ENCODE results near the gene ZDHHC12.

ZDHHC12 gene

DNA sequence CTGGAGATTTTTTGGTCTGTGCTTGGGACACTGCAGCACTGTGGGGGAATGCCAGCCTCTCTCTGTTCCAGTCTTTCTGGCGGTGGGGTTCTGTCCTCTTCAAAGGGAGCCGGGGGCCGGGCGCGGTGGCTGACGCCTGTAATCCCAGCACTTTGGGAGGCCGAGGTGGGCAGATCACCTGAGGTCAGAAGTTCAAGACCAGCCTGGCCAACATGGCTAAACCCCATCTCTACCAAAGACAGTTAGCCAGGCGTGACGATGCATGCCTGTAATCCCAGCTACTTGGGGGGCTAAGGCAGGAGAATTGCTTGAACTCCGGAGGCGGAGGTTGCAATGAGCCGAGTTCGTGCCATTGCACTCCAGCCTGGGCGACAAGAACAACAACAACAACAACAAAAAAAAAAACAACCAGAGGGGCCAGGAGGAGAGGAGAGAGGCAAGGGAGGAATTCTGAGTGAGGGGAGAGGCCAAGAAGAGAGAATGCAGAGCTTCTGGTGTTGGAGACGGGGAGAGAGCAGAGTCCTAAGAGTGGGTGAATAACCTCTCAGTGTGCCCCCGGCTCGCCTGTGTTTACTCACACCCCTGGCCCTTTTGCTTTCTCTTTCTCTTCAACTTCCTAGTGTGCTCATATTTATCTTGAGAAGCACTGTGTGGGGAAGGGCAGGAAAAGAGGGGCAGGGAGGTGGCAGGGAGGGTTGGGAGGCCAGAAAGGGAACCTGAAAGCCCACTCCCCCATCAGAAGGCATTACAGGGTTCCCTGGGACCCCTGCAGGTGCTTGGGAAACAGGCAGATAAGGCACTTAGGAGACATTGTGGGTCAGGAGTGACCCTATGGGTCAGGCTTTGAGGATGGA, 38.1 kb downstream of the ZDHHC12 start:
- DNase-seq = no peak

DNA sequence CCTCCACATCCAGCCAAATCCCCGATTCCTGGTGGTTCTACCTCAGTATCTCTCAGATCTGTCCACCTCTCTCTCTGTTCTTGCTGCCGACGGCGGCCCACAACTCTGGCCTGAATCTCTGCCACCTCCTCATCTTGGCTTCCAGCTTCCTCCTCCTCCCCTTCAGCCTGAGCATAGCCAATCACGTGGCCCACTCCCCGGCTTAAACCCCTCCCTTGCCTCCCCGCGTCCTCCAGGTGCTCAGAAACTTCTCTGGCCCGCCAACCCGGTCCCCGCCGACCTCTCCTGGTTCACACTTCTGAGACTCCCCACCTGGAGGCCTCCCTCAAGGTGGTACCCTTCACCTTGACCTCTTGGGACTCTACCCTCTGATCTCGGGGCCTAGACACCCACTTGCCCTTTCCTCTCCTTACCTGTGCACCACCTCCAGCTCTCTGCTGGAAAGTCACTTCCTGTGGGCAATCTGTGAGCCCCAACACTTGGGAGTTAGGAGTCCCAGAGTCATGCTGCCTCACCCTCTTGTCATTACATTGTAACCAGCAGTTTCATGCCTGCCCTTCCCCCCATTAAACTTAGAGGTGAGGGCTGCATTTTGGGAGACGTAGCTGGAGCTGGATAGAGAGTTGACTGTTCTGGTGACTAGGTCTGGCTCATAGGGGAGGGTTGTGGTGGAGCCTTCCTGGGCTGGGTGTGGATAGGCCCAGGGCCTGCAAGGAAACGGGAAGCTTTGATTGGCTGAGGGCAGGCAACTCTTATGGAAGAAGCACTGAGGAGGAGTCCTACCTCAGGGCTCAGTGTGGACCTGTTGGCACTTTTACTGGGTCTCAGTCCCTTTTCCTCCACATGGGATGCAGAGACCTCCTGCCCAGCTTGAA, 39.4 kb downstream of the ZDHHC12 start:
- DNase-seq = peak; percentile 74

DNA sequence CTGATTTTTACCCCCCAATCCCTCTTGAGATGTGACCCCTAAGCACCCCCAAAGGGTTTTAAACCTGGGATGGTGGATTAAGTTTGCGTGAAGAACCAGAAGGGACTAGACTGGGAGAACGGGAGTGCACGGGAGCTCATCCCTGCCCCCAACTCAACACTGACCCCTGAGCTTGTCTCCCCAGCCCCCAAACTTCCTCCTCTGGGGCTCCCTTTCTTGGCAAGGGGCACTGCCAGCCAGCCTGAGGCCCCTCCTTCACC, 39.9 kb downstream of the ZDHHC12 start:
- no peak for DNase-seq

DNA sequence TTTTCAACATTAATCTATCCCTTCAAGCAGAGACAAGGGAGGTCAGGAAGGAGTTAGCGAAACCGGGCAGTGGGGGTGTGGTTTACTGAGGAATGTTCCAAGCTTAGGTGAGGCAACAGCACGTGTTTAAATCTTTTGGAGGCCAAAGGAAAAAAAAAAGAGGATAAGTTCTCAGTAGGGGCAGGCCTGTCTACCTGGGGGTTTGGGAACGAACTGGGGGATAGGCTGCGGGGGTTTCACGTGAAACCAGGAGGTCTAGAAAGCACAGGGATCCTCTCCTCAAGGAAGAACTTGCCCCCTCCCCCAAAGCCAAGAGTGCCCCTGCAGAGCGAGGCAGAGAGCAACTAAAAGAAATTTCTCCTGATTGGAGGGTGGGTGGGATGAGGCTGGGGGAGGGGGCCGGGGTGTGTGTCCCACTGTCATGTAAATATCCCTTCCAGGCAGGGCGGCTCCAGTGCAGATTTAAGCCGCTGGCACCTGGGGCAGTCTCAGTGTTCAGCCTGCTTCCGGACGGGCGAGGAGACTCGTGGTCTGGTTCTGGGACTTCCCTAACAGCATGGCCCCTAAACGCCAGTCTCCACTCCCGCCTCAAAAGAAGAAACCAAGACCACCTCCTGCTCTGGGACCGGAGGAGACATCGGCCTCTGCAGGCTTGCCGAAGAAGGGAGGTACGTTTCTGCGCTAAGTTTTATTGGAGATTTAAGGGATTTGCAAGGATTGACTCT, 40.4 kb downstream of the ZDHHC12 start:
- peak; percentile 43 for DNase-seq

DNA sequence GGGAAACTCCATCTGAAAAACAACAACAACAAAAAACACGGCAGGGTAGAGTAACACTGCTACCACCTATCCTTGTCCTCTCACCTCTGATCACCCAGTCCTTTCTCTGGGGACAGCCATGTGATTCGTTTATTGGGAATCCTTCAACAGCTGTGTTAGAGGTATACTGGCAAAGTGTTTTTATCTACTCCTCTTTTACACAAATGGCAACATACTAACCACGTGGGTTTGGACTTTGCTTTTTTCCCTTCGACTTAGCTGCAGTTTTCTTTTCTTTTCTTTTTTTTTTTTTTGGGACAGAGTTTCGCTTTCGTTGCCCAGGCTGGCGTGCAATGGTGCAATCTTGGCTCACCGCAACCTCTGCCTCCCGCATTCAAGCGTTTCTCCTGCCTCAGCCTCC, 46.1 kb downstream of the ZDHHC12 start:
- DNase-seq = no peak

DNA sequence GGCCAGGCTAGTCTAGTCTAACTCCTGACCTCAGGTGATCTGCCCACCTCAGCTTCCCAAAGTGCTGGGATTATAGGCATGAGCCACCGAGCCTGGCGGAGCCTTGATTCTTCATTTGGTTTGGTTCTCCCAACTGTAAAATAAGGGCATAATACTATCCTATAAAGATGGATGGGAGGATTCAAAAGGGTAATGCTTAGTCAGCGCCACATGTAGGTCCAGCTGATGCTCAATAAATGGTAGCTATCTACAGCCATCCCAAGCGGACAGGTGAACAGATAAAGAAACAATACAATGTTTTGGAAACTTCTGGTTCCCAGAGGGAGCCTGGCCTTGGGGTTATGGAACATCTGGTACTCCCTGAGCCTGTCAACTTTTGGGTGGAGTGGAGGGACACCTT, 48.5 kb downstream of the ZDHHC12 start:
- DNase-seq = no peak

All from fibroblast of skin of abdomen (primary cell).